ENCODE results near the gene RETREG3. TPM values are rescaled to one million over a fixed set of nuclear protein-coding genes. Genes with fewer than 3 reads are reported as not detected.

Gene RETREG3
- total and polyA plus RNA-seq, 2 of the 13 experiments (the other 11 are each of a cell fraction or from before 2014, with no cell fraction given), result 47.0 to 55.8 TPM

- no peak; the same call in 1 of the 2 replicates for TF ChIP-seq ZBTB14 (CRISPR knock-in tag; IDR thresholded peaks at IDR 0.05)
- TF ChIP-seq ZNF646 (CRISPR knock-in tag; IDR thresholded peaks at IDR 0.05), result no peak
- TF ChIP-seq PITX1 (CRISPR knock-in tag; IDR thresholded peaks at IDR 0.05), result no peak; the same call in 1 of the 2 replicates
- 0 out of 2 replicates have a peak, but pooled peaks have one; percentile 27 for TF ChIP-seq PBX3 (CRISPR knock-in tag; IDR thresholded peaks at IDR 0.05; ENCODE audit: borderline replicate concordance)
- TF ChIP-seq MIER3 (CRISPR knock-in tag; IDR thresholded peaks at IDR 0.05; ENCODE audit: borderline replicate concordance), result peak; percentile 32; the same call in 1 of the 2 replicates
- TF ChIP-seq ZNF251 (CRISPR knock-in tag; IDR thresholded peaks at IDR 0.05), result no peak
- TF ChIP-seq ZBTB40 (IDR thresholded peaks at IDR 0.05), result no peak
- no peak; the same call in 1 of the 2 replicates for TF ChIP-seq ZBTB40 (CRISPR knock-in tag; IDR thresholded peaks at IDR 0.05)
- TF ChIP-seq MTA1 (CRISPR knock-in tag; IDR thresholded peaks at IDR 0.05; ENCODE audit: borderline replicate concordance), result no peak
Measured at GRCh38 chr17:42531455-42532354, 77.5 kb downstream of the RETREG3 start (continued).

All from HepG2 (cell line).